GM18505 (cell line): ENCODE results near the gene DPH7.
"Not testable (repeated sequence)": the region's sequence is repeated elsewhere in the genome, so short reads cannot be mapped to it uniquely, and the experiment has no call there.

Experiments used
- ATAC-seq: cut with Tn5 transposase; IDR thresholded peaks from one replicate; pipeline ENCODE4 v1.9.1; 2021; ENCODE audit not compliant: unreplicated experiment
- POLR2A ChIP-seq: IDR thresholded peaks from 4 replicates; pipeline ENCODE4 v1.6.1; 2011; ENCODE audit warnings: borderline replicate concordance; ENCODE audit not compliant: insufficient read depth, insufficient read length; ENCODE audit errors: extremely low read depth

The DPH7 gene

GRCh38 chr9:137516144-137516917, 62.4 kb downstream of the DPH7 start:
- no peak for ATAC-seq
- no peak for TF ChIP-seq POLR2A

- ATAC-seq = no peak
- TF ChIP-seq POLR2A = no peak
Observed at GRCh38 chr9:137515338-137515724, 63.4 kb downstream of the DPH7 start.

DNA sequence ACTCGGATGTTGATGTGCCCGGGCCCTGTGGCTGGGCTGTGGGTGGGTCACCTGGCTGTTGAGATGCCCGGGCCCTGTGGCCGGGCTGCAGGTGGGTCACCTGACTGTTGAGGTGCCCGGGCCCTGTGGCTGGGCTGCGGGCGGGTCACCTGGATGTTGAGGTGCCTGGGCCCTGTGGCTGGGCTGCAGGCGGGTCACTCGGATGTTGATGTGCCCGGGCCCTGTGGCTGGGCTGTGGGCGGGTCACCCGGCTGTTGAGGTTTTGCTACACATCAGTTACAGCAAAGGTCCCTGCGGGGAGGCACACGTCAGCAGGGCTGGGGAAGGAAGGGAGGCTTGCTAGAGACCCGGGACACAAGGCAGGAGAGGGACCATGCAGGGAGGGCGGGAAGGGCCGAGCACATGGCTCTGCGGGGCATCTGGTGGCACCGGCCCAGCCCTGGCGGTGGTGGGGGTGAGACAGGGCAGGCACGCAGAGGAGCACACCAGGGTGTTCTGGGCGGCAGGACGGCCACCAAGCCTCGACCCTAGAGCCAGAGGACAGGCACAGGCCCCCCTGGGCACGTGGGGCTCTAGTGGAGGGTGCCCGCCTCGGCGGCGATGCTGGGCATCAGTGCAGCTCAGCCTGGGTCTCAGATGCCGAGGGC, 63.9 kb downstream of the DPH7 start:
- ATAC-seq = no peak
- TF ChIP-seq POLR2A = no peak

GRCh38 chr9:137513801-137514570, 64.7 kb downstream of the DPH7 start:
- ATAC-seq = not testable (repeated sequence)

DNA sequence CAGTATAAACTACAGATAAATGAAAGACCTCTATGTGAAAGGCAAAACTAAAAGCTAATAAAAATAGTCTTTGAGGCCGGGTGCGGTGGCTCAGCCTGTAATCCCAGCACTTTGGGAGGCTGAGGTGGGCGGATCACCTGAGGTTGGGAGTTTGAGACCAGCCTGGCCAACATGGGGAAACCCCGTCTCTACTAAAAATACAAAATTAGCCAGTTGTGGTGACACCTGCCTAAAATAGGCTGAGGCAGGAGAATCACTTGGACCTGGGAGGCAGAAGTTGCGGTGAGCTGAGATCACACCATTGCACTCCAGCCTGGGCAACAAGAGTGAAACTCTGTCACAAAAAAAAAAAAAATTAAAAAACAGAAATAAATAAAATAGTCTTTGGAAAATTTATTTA, 65.6 kb downstream of the DPH7 start:
- ATAC-seq = not testable (repeated sequence)

DNA sequence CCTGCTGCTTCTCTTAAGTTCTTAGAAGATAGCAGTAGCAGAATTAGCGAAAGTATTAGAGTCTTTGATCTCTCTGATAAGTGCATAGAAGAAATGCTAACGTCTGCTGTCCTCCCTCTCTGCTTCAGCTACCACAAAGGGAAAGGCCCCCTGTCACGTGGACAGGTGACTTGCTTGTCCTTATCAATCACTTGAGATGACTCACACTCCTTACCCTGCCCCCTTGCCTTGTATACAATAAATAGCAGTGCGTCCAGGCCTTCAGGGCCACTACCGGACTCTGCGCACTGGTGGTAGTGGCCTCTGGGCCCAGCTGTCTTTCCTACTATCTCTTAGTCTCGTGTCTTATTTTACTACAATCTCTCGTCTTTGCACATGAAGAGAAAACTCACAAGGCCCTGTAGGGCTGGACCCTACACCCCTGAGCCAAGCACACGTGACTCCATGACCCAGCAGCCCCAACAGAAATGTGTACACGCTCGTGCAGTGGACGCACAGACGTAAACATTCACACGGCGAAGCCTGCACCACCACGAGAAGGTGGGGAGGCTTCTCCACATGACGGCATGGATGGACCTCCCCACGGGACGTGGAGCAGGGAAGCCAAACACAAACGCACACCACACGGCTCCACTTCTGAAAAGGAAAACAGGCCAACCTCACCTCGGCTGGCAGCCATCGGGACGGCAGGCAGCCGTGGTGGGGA, 66.8 kb downstream of the DPH7 start:
- no peak for ATAC-seq
- no peak for TF ChIP-seq POLR2A

GRCh38 chr9:137511126-137511525, 67.6 kb downstream of the DPH7 start:
- not testable (repeated sequence) for ATAC-seq

- TF ChIP-seq POLR2A = no peak
- ATAC-seq = no peak
Observed at GRCh38 chr9:137509198-137509597, 69.5 kb downstream of the DPH7 start.

DNA sequence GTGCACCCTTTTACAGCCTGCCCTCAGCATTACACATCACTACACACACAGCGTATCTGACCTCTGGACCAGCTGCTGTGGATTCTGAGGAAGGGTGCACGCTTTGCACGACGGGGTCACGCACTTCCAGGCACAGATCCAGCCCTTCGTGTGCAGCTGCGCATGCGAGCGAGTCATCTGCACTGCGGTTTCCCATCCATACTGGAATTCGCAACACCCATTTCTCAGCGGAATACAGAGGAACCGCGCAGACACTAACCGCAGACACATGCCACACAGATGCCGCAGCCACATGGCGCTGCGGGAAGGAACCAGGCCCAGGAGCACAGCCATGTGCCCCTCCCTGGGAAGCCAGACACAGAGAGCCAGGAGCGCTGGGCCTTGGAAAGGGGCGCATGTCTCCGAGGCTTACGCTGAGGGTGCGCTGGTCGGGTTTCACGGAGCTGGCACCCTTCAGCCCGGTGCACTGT, 72.0 kb downstream of the DPH7 start:
- ATAC-seq = no peak
- TF ChIP-seq POLR2A = no peak

DNA sequence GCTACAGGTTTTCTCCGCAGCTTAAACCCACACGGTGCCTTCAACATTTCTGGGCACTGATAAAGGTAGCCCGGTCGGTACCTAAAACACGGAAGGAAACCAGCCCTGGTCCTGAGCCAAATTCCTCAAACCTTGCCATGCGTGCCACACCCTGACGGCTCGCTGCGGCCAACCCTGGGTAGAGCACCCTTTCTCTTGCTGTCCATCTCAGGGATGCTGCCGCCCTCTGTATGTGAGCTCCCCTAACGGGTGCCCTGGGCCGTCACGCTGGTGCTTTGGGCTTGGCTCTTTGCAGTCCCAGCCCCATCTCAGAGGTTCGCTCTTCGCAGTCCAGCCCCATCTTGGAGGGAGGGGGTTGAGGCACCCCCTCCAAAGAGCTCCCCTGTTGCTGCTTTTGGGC, 72.5 kb downstream of the DPH7 start:
- TF ChIP-seq POLR2A = no peak
- no peak for ATAC-seq

GRCh38 chr9:137505421-137506140, 73.1 kb downstream of the DPH7 start:
- TF ChIP-seq POLR2A = no peak
- ATAC-seq = no peak
